Panc1 (cell line): Measurements from ENCODE around the gene PSMB1.
"Not testable (repeated sequence)": the region's sequence is repeated elsewhere in the genome, so short reads cannot be mapped to it uniquely, and the experiment has no call there.

Source experiments
- CTCF ChIP-seq: fragments of 450-650 bp; IDR thresholded peaks from 2 replicates; pipeline ENCODE4 v1.5.1; 2017; ENCODE audit warnings: mild to moderate bottlenecking
- POLR2AphosphoS5 ChIP-seq: IDR thresholded peaks from 2 replicates; pipeline ENCODE4 v1.6.1; 2012; ENCODE audit warnings: mild to moderate bottlenecking, low read depth, low read length, moderate library complexity
- REST ChIP-seq, 2 experiments: IDR thresholded peaks; 2 replicates each; pipeline ENCODE4 v1.6.1; 2011 to 2012; ENCODE audit warnings: low read depth in 2 of 2, control low read depth in 1 of 2, low read length in 1 of 2, mild to moderate bottlenecking in 1 of 2, moderate library complexity in 1 of 2; ENCODE audit not compliant: insufficient read depth in 1 of 2
- SIN3A ChIP-seq: IDR thresholded peaks from 2 replicates; pipeline ENCODE4 v1.6.1; 2012; ENCODE audit warnings: low read depth, mild to moderate bottlenecking, low read length, moderate library complexity, borderline replicate concordance; ENCODE audit not compliant: insufficient read depth
- TCF7L2 ChIP-seq: IDR thresholded peaks from 2 replicates; pipeline ENCODE4 v1.6.1; 2011; ENCODE audit warnings: mild to moderate bottlenecking, low read depth, low read length, inconsistent platforms

- TF ChIP-seq CTCF; POLR2AphosphoS5; SIN3A; REST (IDR thresholded peaks at IDR 0.05; ENCODE audit: insufficient read depth in 1 of 2, low read depth in 2 of 2, low read length in 1 of 2); TCF7L2: not testable (repeated sequence)
Measured at GRCh38 chr6:170502268-170502667, 50.8 kb downstream of the PSMB1 start.
